ENCODE measurements around the gene REEP1. TPM values are rescaled to one million over a fixed set of nuclear protein-coding genes. Genes with fewer than 3 reads are reported as not detected.

REEP1 gene, protein sequence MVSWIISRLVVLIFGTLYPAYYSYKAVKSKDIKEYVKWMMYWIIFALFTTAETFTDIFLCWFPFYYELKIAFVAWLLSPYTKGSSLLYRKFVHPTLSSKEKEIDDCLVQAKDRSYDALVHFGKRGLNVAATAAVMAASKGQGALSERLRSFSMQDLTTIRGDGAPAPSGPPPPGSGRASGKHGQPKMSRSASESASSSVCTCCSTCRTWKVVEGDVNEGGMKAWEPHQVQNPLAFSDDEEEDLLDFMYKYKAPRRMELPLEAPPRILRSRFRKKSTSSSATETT
- 0.26 and 0.50 TPM in 2 replicates for total RNA-seq

GRCh38 chr2:86337244-86337835, at the start of gene REEP1:
Gene REEP1 (minus strand): TSS chr2:86337626. CDS start chr2:86337510, 116 bp downstream.

DNA sequence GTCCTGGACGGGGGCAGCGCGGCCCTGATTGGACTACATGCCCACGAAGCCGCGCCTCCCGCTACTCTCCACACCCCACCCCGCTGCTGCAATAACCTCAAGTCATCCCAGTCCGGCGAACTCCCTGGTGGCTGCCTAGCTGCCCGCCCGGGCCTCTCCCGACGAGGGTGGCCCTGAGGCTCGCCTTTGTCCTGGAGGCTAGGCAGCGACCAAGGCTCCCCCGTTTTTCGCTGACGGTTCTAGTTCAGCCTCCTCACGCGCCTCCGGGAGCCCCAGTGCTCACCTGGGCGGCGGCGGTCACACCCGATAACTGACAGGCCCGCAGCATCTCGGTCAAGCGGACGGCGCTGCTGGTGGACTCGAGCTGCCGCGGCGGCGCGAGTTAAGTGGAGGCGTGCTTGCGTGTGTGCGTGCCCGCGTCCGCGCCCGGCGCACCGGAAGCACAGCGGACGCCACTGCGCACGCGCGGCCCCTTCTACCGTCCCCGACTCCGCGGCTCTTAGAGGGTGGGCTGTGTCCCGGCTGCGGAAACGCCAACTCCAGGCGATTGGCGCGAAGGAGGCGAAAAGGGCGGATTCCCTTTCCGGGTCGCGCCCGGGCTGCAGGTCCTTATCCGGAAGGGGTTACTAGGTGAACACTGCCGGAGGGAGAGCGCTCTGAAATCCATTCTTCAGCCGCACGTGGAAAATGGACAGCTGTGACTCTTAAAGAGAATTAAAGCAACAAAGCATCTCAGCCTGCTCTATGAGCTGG, 142.2 kb downstream of the REEP1 start, which contains the start of gene IMMT:
Gene IMMT (minus strand): TSS at position 408 of the 753 bp plus-strand sequence. CDS start 80 bp downstream, at position 328.

Other genes starting within 250 kb of the REEP1 start
- gene POLR1A, start 231.7 kb downstream of the REEP1 start, total RNA-seq, result 11.5 and 12.3 TPM in 2 replicates
- 73.3 and 79.6 TPM in 2 replicates for gene PTCD3, start 231.4 kb downstream of the REEP1 start, total RNA-seq
- gene IMMT, start 142.2 kb downstream of the REEP1 start, total RNA-seq, result 45.4 and 52.5 TPM in 2 replicates
- 20.3 and 22.9 TPM in 2 replicates for gene MRPL35, start 138.2 kb downstream of the REEP1 start, total RNA-seq
- gene KDM3A, start 103.7 kb upstream of the REEP1 start, total RNA-seq, result 24.6 and 30.5 TPM in 2 replicates
- gene CHMP3, start 225.8 kb upstream of the REEP1 start, total RNA-seq, result 110 and 176 TPM in 2 replicates